T-helper 2 cell treated with Interferon-gamma antibody and Interleukin-4, amounts not matched to agents 5 μg/mL and 100 μg/mL, for 36 hours (primary cell): Measurements from ENCODE around the gene PDK2.

ENCODE experiments used
- DNase-seq: peaks from one replicate; pipeline ENCODE4 v3.0.0; 2021; ENCODE audit warnings: low spot score
- H3K27ac Mint-ChIP-seq: one replicate; pipeline ENCODE4 v1.8.0; 2021; ENCODE audit warnings: mild to moderate bottlenecking, mixed read lengths
- H3K27me3 Mint-ChIP-seq: one replicate; pipeline ENCODE4 v1.8.0; 2021; ENCODE audit warnings: low read depth, mixed read lengths
- H3K36me3 Mint-ChIP-seq: one replicate; pipeline ENCODE4 v1.8.0; 2021; ENCODE audit warnings: low read depth, mixed read lengths
- H3K4me1 Mint-ChIP-seq: one replicate; pipeline ENCODE4 v1.8.0; 2021; ENCODE audit warnings: low read depth, mixed read lengths
- H3K4me3 Mint-ChIP-seq: one replicate; pipeline ENCODE4 v1.8.0; 2022; ENCODE audit warnings: mild to moderate bottlenecking, moderate library complexity, mixed read lengths
- H3K9me3 Mint-ChIP-seq: one replicate; pipeline ENCODE4 v1.8.0; 2021; ENCODE audit warnings: mixed read lengths

The PDK2 gene

DNA sequence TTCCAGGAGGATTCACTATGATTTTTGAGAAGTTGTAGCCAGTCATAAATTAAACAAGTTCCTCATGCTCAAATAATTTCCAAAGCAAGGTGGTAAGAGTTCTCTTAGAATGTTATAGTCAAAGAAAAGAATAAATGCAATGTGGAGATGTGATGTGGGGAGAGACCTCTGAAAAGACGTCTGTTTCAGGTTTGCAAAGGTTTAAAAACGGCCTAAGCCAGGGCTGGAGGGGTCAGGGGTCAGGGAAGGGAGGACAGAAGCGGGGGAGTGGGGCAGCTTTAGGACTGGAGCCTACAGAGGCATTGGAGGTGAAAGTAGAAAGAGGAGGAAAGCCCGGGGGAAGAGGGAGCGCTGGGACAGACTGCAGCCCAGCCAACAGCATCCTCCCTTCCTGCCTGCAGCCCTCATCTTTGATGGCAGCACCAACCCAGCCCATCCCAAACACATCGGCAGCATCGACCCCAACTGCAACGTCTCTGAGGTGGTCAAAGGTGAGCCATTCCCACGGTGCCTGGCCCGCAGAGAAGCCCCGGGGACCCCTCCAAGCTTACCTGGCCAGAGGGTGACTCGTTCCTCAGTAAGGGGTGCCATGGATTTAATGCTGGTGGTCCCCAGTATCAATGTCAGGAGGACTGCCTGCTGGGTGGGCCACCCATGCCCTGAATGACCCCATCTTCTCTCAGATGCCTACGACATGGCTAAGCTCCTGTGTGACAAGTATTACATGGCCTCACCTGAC, 11.4 kb downstream of the PDK2 start:
- H3K4me3 Mint-ChIP-seq: no peak overlapping the region
- no peak for DNase-seq
- no peaks in the 10 kb centered on the region for H3K36me3 Mint-ChIP-seq
- H3K9me3 Mint-ChIP-seq: no peaks in the 10 kb centered on the region
- H3K4me1 Mint-ChIP-seq: no peaks in the 10 kb centered on the region
- H3K27ac Mint-ChIP-seq: no peak overlapping the region
- no peaks in the 10 kb centered on the region for H3K27me3 Mint-ChIP-seq

DNA sequence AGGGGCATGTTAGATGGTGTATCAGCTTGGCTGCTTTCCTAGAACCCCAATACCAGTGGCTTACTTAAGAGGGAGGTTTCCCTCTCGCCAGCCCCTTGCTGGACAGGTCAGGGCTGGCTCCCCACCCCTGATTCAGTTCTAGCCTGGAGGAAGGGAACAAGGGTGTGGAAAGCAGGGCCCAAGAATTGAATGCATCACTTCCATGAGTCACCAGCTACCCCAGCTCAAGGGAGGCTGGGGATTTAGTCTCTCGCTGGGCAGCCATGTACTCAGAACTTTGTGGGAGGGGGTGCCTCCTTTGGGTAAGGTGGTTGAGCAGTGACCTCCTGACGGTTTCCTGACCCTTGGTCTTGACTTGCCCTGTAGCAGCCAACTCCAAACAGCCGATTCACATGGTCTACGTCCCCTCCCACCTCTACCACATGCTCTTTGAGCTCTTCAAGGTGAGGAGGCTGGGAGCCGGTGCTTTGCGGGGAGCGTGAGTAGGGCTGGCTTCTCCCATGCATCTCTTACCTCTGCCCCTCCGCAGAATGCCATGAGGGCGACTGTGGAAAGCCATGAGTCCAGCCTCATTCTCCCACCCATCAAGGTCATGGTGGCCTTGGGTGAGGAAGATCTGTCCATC, 12.8 kb downstream of the PDK2 start:
- no peaks in the 10 kb centered on the region for H3K4me1 Mint-ChIP-seq
- DNase-seq: no peak
- H3K9me3 Mint-ChIP-seq: no peaks in the 10 kb centered on the region
- H3K36me3 Mint-ChIP-seq: no peaks in the 10 kb centered on the region
- H3K27ac Mint-ChIP-seq: no peak overlapping the region
- H3K27me3 Mint-ChIP-seq: no peaks in the 10 kb centered on the region
- no peak overlapping the region for H3K4me3 Mint-ChIP-seq

DNA sequence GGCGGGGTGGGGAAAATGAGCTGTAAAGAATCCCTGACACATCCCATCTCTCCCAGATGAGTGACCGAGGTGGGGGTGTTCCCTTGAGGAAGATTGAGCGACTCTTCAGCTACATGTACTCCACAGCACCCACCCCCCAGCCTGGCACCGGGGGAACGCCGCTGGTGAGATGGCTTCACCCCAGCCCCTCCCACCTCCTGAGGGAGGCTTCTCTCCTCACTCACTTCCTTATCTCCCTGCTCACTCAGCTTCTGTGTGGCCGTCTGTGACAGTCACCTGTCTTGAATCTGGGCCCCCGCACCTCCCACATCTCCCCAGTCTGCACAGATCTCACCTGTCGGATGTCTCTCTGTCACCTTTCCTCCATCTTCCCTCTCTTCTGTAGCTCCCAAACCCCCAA, 13.4 kb downstream of the PDK2 start:
- no peak for DNase-seq
- Mint-ChIP-seq H3K4me1 (no peaks in the 10 kb centered on the region), H3K9me3 (no peaks in the 10 kb centered on the region), H3K27me3 (no peaks in the 10 kb centered on the region), H3K27ac (no peak overlapping the region), H3K36me3 (no peaks in the 10 kb centered on the region), H3K4me3 (no peak overlapping the region)

DNA sequence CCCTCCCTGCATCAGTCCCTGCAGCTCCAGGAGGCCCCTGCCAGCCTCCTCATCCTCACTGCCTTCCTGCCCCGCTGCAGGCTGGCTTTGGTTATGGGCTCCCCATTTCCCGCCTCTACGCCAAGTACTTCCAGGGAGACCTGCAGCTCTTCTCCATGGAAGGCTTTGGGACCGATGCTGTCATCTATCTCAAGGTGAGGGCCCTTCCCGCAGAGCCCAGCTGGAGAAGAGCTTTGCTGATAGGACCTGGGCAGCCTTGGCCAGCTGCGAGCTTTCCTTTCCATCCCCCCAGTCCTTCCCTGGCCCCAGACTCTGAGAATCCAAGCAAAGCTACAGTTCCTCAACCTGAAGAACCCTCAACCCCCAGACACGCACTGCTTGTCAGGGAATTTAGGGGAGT, 14.1 kb downstream of the PDK2 start:
- Mint-ChIP-seq H3K27me3 (no peaks in the 10 kb centered on the region), H3K36me3 (no peaks in the 10 kb centered on the region), H3K4me3 (no peak overlapping the region), H3K4me1 (no peaks in the 10 kb centered on the region), H3K27ac (no peak overlapping the region), H3K9me3 (no peaks in the 10 kb centered on the region)
- no peak for DNase-seq

DNA sequence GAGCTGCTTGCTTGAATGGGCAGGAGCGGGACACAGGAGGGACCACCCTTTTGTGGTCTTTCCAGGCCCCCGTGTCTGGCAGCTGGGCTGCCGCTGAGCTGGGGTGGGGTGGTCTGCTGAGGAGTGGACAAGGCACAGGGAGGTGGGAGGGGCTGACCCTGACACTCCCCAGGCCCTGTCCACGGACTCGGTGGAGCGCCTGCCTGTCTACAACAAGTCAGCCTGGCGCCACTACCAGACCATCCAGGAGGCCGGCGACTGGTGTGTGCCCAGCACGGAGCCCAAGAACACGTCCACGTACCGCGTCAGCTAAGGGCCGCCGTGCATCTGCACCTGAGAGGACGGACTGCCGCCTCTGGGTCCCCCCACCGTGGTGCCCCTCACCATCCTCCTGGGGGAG, 14.6 kb downstream of the PDK2 start:
- no peaks in the 10 kb centered on the region for H3K36me3 Mint-ChIP-seq
- H3K27ac Mint-ChIP-seq: no peak overlapping the region
- peaks cover under 1% of the 10 kb centered on the region for H3K4me1 Mint-ChIP-seq
- no peak for DNase-seq
- no peak overlapping the region for H3K4me3 Mint-ChIP-seq
- H3K9me3 Mint-ChIP-seq: no peaks in the 10 kb centered on the region
- H3K27me3 Mint-ChIP-seq: no peaks in the 10 kb centered on the region

DNA sequence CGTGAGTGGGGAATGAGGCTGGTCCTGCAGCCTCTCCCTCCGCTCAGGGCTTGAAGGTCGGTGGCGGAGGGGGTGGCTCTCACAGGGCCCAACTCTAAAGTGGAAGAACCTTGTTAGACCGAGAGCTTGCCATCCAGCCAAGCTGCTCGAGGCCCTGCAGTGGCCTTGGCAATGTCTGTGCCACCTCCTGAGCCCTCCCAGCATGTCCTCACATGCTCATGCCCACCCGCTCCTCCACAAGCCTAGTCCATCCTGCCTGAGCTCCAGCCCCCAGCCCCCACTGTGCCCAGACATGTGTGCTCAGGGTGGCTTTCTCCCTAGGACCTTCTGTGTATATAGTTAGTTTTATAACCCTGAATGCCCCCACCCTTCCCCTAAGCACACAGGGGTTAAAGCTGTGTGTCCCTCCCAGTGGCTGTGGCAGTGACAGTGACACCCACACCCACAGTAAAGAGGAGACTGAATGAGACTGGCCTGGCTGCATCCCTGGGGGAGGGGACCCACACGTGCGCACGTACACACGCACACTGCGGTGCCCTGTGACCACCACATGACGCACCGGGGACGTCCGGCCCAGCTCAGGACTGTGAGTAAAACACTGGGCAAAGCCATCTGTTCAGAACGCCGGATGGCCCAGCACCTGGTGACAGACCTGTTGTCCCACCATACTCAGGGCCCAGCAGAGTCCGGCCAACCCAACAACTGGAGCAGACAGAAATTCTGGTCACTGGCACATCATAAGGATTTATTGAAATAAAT, 15.6 kb downstream of the PDK2 start:
- Mint-ChIP-seq H3K36me3 (no peaks in the 10 kb centered on the region), H3K9me3 (no peaks in the 10 kb centered on the region), H3K27me3 (peaks cover 5% of the 10 kb centered on the region), H3K4me3 (no peak overlapping the region), H3K4me1 (peaks cover 6% of the 10 kb centered on the region), H3K27ac (no peak overlapping the region)
- no peak for DNase-seq

DNA sequence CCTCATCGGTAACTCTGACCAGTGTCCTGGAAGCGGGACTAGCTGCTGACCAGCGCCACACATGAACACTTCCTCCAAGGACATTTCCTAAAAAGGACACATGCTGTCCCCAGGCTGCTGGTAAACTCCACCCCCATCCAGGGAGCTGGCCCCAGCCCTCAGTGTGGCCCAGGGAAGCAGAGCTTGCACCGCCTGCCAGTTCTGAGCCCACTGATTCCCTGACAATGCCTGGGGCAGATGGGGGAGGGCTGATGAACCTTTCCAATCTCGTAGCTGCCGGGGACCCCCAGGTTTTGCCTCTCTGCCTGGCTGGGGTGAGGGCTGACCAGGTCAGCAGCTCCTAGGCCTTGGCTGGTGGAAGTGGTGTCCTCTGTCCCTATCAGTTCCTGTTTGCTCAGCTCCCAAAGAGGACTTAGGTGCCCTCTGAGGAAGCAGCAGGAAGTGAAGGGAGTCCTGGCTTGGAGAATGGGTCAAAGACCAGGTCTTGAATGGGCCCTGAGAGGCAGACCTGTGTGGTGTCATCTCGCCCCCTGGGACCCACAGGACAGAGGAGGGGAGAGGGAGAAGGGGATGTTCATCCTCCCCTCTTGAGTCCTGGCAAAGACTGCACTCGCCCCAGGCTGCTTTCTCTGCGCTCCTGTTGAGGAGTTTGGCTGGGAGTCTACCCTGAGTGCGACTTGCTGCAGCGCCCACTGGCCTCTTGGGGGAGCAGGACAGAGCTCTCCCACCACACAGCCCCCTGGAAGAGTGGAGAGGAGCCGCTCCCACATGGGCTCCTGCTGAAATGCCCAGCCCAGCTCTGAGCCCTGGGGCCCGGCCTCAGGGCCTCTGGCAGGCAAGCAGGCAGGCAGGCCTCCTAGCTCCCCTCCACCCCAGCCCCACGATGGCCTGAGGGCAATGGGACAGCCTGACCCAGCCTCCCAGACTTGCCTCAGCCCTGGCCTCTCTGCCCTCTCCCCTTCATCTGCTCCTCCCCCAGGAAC, 16.8 kb downstream of the PDK2 start:
- DNase-seq: no peak
- no peak overlapping the region for H3K27ac Mint-ChIP-seq
- H3K9me3 Mint-ChIP-seq: no peaks in the 10 kb centered on the region
- H3K4me1 Mint-ChIP-seq: peaks cover 10% of the 10 kb centered on the region
- H3K36me3 Mint-ChIP-seq: no peaks in the 10 kb centered on the region
- peaks cover 14% of the 10 kb centered on the region for H3K27me3 Mint-ChIP-seq
- no peak overlapping the region for H3K4me3 Mint-ChIP-seq

DNA sequence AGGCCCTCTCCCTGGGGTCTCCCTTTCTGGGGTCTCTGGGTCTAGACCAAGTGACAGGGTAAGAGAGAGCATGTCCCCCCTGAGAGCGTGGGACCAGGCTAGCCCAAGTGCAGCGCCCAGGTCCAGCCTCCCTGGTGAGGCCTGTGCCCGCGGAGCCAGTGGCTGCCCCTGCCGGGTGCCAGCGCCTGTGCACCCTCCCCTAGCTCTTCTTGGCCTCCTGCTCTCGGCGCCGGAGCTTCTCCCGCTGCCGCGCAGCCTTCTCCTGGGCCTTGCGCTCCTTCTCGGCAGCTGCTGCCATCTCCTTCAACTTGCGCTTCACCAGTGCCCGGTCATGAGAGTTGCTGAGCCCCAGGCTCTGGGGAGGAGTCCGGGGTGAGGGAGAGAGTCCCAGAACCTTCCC, 17.5 kb downstream of the PDK2 start:
- H3K27me3 Mint-ChIP-seq: peaks cover 18% of the 10 kb centered on the region
- DNase-seq: no peak
- H3K36me3 Mint-ChIP-seq: no peaks in the 10 kb centered on the region
- no peak overlapping the region for H3K4me3 Mint-ChIP-seq
- H3K27ac Mint-ChIP-seq: no peak overlapping the region
- H3K9me3 Mint-ChIP-seq: no peaks in the 10 kb centered on the region
- H3K4me1 Mint-ChIP-seq: peaks cover 10% of the 10 kb centered on the region

DNA sequence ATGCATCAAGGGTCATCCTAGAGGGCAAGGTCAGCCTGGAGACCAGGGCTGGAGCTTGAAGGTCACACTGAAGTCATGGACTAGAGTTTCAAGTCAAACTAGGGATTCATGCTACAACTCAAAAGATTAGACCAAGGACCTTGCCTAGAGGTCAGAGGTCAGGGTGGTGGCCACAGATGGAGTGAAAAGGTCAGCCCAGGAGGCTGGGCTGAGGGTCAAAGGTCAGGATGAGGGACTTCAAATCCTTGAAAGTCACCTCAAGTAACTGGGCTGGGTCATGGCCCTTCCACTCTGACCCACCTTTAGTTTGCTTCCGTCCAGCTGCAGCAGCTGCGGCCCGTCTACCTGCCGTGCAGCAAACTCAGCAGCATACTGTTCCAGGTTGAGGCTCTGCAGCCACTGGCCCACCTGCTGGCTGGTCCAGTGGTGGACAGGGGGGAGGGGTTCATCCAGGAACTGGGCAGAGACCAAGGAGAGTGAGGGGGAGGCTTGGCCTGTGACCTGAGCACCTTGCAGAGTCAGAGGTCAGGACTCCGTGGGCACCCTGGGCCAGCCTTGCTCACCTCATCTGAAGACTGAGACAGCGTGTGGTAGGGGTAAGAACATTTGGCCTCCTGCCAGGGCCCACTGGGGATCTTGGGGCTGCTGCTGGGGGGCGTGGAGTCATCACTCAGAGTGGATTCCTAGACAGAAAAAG, 18.6 kb downstream of the PDK2 start:
- H3K27me3 Mint-ChIP-seq: peaks cover 28% of the 10 kb centered on the region
- DNase-seq: no peak
- H3K4me3 Mint-ChIP-seq: no peak overlapping the region
- H3K27ac Mint-ChIP-seq: no peak overlapping the region
- H3K4me1 Mint-ChIP-seq: peaks cover 10% of the 10 kb centered on the region
- no peaks in the 10 kb centered on the region for H3K9me3 Mint-ChIP-seq
- H3K36me3 Mint-ChIP-seq: no peaks in the 10 kb centered on the region

DNA sequence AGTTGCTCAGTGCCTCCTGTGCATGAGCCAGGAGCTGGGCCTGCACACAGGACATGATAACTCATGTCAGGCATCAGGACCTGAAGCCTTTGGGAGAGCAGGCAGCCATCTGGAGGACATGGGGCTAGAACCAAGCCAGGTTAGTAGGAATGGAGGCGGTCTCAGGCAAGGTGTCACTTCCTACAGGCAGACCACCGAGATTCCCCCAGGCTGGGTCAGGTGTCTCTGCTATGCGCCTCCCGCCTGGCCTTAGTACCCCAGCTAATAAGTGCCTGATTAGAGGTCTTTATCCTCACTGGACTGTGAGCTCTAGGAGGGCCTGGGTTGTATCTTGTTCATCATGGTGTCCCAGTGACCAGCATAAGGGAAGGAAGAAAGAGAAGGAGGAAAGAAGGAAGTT, 19.2 kb downstream of the PDK2 start:
- DNase-seq: no peak
- H3K4me3 Mint-ChIP-seq: no peak overlapping the region
- H3K9me3 Mint-ChIP-seq: no peaks in the 10 kb centered on the region
- H3K27ac Mint-ChIP-seq: no peak overlapping the region
- H3K36me3 Mint-ChIP-seq: no peaks in the 10 kb centered on the region
- H3K4me1 Mint-ChIP-seq: peaks cover 10% of the 10 kb centered on the region
- peaks cover 34% of the 10 kb centered on the region for H3K27me3 Mint-ChIP-seq

DNA sequence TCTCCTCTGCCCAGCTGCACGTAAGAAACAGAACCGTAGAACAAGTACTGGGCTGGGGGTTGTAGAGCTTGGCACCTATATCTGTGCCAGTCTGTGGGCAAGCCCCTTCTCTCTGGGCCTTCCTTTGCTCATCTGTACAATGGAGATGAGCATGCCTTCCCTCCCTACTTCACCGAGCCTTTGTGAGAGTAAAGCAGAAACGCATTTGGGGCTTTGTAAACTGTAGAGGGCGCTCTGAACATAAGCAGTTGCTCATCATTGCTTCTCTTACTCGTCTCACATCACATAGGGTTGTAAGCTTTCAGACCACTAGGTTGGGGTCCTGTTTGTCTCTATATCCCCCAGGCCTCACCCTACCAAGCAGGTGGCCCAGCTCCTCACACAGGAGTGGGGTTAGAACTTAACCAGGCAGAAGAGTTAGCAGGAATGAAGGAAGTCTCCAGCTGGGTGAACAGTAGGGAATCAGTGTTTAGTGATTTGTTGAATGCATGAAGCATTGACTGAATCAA, 19.8 kb downstream of the PDK2 start:
- Mint-ChIP-seq H3K27me3 (peaks cover 39% of the 10 kb centered on the region), H3K36me3 (no peaks in the 10 kb centered on the region), H3K9me3 (no peaks in the 10 kb centered on the region), H3K4me1 (peaks cover 10% of the 10 kb centered on the region), H3K27ac (no peak overlapping the region), H3K4me3 (no peak overlapping the region)
- peak; percentile 22 for DNase-seq

DNA sequence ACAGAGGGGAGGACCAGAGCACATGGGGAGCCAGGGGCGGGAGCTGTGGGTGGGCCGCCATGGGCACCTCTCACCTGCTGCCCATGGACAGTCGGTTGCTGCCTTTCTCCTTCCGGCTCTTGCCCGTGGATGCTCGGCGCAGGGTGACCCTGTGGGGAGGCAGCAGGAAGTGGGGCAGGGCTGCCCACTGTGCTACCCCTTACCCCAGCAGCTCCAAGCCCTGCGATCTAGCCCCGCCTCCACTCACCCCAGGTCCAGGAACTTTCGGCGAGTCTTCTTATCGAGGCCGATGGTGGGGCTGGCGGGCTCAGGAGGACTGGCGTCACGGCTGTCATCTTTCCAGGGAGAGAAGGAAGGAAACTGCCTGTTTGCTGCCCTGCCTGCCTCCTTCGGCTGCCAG, 20.6 kb downstream of the PDK2 start:
- Mint-ChIP-seq H3K9me3 (no peaks in the 10 kb centered on the region), H3K4me3 (no peak overlapping the region), H3K27ac (no peak overlapping the region), H3K4me1 (peaks cover 10% of the 10 kb centered on the region), H3K27me3 (peaks cover 46% of the 10 kb centered on the region), H3K36me3 (no peaks in the 10 kb centered on the region)
- DNase-seq: no peak
